HG02981 (cell line): ENCODE results near the gene PHACTR3.

ENCODE experiments used
- ATAC-seq: cut with Tn5 transposase; IDR thresholded peaks from one replicate; pipeline ENCODE4 v1.9.1; 2021; ENCODE audit warnings: mild to moderate bottlenecking, moderate library complexity; ENCODE audit not compliant: unreplicated experiment

The PHACTR3 gene

DNA sequence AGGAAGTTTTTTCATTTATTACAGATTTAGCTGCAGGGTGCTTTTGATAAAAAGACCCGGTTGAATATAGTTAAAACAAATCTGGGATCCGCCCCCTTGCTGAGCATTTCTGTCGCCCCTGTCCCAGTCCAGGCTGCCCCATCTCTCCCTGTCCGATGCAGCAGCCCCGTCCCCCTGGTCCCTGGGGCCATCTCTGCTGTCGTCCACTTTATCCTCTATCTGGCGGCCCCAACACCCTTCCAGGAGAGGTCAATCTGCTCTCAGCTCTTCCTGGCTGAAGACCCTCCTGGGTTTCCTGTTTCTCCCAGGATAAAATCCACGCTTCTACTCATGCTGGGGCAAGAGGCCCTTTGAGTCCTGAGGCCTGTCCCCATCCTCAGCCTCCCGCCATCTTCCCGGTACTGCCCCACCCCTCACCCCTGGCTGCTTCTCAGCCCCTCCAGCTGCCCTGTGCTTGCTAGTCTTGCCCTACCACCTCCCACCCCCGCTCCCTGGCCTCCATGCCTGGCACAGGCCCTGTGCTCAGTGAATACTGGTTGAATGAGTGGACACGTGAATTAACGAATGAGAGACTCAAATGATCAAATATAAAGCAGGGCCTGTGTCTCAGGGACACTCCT lies 16.0 kb upstream of the PHACTR3 start:
- ATAC-seq = no peak

GRCh38 chr20:59589086-59589684 lies 15.2 kb upstream of the PHACTR3 start:
- no peak for ATAC-seq

DNA sequence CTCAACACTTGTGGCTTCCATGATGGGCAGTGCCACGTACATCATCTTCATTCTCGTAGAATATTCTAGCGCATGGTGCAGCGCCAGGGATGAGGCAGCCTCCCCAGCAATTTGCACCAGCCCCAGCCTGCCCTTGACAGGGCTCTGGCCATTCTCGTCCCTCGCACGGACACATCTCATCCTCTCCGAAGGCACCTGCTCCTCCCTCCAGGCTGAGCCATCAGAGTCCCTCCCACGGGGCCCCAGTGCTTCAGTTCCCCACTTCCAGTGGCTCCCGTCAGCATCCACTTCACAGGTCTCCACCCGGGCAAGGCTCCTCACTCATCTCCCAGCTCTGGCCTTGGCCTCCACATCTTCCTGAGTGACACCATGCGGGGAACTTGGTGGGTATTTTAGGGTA lies 13.3 kb upstream of the PHACTR3 start:
- no peak for ATAC-seq

GRCh38 chr20:59596690-59597089 lies 7.7 kb upstream of the PHACTR3 start:
- no peak for ATAC-seq

DNA sequence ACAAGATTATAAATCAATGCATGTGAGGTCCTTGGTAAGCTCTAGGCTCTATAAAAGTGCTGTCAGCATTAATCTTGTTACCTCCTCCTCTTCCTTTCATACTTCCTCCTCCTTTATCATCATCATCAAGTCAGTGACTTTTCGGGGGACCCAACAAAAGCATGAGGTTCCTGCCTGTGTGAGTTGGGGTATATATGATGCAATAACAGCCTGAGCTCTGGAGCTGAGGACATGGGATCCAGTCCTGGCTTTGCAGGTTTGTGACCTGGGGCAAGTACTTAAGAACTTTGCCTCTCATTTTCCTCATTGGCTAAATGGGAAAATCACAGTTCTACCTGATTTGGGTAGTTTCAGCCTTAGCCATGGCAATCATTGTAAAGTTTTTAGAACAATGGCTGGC lies 7.1 kb upstream of the PHACTR3 start:
- no peak for ATAC-seq

GRCh38 chr20:59598625-59599310 lies 5.6 kb upstream of the PHACTR3 start:
- no peak for ATAC-seq

DNA sequence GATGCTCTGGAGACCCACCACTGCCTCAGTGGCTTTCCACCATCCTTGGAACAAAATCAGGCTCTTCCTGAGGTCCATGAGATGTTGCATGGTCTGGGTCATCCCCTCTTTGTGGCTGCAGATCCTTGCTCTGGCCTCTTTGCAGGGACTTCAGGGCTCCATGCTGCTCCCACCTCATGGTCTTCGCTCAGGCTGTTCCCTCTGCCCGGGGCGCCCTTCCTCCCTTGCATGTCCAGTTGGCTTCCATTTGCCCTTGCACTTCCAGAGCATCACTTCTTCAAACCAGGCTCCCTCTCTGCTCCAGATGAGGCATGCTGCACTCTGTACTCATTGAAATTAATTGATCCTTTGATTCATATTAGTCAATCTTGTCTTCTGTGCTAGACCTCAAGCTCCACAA lies 4.4 kb upstream of the PHACTR3 start:
- ATAC-seq = no peak

- ATAC-seq = no peak
These were observed 3.9 kb upstream of the PHACTR3 start for GRCh38 chr20:59600472-59600871.

DNA sequence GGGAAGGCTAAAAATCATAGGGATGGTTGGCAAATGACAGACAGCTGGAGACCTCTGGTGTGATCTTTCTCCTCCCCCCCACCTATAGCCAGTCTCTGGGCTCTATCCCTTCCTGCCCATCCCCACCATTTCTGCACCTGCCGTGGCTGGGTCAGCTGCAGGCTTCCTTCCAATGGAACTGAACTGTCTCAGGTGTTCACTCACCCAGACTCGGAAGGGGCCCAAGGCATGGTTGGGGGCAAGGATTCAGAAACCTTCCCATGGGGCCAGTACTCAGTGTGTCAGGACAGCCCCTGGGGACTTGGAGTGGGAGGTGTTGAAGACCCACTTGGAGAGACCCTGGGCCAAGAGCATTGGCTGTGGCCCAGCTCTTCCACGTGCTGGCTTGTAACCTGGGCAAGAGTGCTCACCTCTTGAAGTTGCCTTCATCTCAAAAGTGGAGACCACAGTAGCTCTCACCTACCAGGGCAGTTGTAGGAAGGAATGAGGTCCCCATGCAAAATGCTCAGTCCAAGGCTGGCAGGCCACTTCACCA lies 1.7 kb upstream of the PHACTR3 start:
- ATAC-seq = no peak

GRCh38 chr20:59603176-59603575 lies 1.2 kb upstream of the PHACTR3 start:
- no peak for ATAC-seq

- ATAC-seq = no peak
These were observed 631 bp downstream of the PHACTR3 start for GRCh38 chr20:59604741-59605600.

GRCh38 chr20:59605601-59606364 lies 1.4 kb downstream of the PHACTR3 start:
- ATAC-seq = no peak

DNA sequence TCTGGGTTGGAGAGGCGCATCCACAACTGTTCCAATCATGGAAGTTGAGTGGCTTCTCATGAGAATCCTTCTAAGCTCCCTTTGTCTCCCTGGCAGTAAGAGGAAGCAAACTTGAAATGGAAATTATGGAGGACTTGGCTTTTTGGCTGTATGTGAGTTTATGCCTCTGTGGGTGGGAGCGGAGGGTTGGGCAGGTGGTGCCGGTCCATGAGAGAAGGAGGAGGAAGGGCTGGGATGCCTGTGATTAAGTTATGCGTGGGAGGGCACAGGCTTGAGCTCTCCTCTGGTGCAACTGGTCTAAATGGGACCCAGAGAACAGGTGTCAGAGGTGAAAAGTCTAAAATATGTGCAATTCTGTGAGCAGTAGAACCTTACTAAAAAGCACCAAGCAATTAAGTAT lies 2.2 kb downstream of the PHACTR3 start:
- ATAC-seq = no peak

DNA sequence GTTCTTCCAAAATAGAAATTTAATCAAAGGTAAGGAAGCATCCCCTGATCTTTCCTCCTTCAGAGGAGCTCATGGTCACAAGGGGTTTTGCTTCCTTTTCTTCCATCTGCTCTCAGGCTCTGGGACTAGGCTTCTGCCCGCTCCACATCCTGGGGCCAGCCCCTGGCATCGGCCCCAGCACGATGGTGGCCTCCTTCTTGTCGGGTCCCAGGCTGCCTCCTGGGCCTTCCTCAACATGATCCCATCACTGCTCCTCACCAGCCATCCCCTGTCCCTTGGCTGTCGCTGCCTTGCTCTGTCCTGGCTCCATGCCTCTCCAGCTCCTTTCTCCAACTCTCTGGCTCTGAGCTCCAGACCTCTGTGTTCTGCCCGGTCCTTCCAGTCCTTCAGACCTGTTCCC lies 4.1 kb downstream of the PHACTR3 start:
- ATAC-seq = no peak

DNA sequence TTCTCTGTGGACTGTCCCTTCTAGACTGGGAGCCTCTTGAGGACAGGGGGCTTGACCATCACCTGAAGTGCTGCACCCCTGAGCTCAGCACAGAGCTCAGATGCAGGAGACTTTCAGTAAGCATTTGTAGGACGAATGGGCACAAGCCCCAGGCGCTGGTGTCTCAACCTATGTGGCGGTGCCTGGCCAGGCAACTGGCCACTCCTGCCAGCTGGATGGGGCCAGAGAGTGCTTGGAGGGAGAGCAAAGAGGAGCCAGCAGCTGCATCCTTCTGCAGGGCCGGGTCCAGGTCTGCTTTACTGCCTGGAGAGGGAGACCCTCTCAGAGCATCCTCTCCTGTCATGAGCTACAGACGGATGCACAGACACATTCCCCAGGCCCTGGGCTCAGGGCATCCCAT lies 4.5 kb downstream of the PHACTR3 start:
- ATAC-seq = no peak

DNA sequence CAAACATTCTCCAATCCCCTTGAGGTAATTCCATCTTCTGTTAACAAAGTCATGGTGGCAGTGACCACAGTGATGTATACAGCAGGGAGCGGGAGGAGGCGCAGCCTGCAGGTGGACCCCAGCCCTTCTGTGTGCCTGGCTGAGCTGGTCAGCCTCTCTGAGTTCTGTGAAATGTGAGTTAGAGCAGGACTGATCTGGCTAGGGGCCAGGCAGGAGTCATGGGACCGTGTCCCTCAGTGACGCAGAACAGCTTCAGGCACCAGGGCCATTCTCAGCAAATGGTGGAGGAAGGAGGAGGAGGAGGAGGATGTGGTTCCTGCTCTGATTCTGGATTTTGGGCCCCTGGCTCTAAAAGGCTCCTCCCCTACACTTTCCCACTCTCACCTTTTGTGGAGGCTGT lies 6.9 kb downstream of the PHACTR3 start:
- no peak for ATAC-seq

DNA sequence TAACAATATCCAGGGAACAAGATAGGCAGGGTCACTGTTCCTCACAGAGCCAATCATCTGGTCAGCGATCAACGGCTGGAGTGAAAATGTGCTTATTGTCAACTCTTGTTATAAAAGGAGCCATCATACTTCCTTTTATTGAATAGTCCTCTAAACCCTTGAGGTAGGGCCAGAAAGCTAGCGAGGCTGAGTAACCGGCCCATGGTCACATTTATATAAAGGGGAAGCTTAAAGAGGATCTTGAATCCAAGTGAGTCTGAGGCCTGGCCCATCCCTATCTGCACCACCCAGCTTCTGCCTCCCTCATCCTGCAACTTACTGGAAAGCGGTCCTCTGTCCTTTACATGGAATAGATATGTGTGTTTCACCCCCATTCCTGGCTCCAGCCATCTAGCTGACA lies 9.5 kb downstream of the PHACTR3 start:
- ATAC-seq = no peak

DNA sequence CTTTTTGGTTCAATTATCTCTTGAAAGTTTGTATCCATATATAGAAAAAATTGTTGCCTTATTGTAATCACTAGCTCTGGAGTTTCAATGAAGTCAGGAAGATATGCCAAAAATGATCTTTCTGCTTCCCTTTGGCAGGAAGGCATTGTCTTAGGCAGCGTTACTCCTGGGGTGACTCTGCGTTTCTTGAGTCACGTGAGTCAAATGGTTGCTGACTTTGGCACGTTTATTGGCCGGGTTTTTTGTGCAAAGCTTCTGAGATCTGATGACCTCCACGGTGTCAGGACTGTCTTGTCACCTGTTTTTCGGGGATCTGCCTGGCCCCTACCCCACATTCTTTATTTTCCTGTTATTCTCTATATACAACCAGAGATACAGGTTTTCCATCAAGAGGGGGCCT lies 10.4 kb downstream of the PHACTR3 start:
- ATAC-seq = no peak

GRCh38 chr20:59616306-59616705 lies 12.0 kb downstream of the PHACTR3 start:
- ATAC-seq = no peak

DNA sequence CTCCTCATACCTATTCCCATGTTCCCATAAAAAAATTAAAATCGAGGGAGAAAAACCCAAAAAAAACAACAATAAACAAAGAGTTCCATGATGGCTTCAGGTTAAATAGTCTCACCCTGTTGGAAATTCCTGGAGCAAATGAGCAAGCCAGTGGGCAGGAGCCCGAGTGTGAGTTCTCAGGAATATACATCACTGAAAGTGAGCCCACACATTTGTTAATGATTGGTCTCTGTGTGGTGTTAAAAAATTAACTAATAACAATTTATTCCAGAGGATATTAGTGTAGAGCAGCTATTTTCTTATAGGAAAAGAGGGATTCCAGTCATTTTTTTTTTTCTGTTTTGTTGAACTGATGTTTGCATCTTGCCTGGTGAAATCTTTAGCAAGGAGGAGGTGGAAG lies 12.9 kb downstream of the PHACTR3 start:
- ATAC-seq = no peak

- no peak for ATAC-seq
These were observed 13.8 kb downstream of the PHACTR3 start for GRCh38 chr20:59618131-59618530.
